ENCODE results near the gene BICD1.

The BICD1 gene

DNA sequence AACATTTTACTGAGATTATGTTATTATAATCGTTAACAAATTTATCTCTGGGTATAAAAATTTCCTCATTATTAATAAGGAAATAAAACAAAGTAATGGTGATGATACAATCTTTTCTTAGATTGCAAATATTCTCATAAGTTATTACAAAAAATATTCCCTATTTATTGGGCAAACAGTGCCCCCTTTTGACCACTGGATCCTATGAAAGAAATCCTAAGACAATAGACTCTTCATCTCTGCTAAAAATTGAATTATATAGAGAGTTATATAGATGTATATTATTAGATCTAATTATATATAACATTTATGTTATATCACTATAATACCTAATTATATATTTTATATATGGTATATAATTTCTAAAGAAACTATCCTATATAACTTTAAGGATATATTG is 198.5 kb downstream of the BICD1 start:
- no peak overlapping the region for H3K4me3 ChIP-seq (ENCODE audit: low read depth, low read length)
- DNase-seq (ENCODE audit: low read depth): peak; percentile 61
- TF ChIP-seq, protein P1, sequence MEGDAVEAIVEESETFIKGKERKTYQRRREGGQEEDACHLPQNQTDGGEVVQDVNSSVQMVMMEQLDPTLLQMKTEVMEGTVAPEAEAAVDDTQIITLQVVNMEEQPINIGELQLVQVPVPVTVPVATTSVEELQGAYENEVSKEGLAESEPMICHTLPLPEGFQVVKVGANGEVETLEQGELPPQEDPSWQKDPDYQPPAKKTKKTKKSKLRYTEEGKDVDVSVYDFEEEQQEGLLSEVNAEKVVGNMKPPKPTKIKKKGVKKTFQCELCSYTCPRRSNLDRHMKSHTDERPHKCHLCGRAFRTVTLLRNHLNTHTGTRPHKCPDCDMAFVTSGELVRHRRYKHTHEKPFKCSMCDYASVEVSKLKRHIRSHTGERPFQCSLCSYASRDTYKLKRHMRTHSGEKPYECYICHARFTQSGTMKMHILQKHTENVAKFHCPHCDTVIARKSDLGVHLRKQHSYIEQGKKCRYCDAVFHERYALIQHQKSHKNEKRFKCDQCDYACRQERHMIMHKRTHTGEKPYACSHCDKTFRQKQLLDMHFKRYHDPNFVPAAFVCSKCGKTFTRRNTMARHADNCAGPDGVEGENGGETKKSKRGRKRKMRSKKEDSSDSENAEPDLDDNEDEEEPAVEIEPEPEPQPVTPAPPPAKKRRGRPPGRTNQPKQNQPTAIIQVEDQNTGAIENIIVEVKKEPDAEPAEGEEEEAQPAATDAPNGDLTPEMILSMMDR (IDR thresholded peaks at IDR 0.05; ENCODE audit: insufficient read depth, low read depth, low read length, missing control alignments): peak; percentile 33

DNA sequence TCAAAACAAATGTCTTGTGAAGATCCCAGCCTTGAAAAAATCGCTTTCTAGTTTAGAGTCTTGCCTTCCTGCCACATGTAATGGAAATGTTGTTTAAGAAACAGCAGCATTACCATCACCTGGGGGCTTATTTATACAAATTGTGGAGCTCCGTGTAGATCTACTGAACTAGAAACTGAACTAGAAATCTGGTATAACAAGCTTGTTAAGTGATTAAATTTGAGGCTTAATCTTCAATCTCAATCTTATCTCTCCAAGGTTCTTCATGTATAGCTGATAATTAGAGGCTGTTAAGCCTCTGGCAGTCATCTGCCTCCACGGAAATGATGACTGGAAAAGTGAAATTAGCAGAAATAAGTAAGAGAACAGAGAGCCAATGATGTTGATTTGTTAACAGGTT is 200.7 kb downstream of the BICD1 start:
- DNase-seq (ENCODE audit: low read depth): no peak
- no peak overlapping the region for H3K4me3 ChIP-seq (ENCODE audit: low read depth, low read length)
- TF ChIP-seq, protein P1 (IDR thresholded peaks at IDR 0.05; ENCODE audit: insufficient read depth, low read depth, low read length, missing control alignments): no peak

DNA sequence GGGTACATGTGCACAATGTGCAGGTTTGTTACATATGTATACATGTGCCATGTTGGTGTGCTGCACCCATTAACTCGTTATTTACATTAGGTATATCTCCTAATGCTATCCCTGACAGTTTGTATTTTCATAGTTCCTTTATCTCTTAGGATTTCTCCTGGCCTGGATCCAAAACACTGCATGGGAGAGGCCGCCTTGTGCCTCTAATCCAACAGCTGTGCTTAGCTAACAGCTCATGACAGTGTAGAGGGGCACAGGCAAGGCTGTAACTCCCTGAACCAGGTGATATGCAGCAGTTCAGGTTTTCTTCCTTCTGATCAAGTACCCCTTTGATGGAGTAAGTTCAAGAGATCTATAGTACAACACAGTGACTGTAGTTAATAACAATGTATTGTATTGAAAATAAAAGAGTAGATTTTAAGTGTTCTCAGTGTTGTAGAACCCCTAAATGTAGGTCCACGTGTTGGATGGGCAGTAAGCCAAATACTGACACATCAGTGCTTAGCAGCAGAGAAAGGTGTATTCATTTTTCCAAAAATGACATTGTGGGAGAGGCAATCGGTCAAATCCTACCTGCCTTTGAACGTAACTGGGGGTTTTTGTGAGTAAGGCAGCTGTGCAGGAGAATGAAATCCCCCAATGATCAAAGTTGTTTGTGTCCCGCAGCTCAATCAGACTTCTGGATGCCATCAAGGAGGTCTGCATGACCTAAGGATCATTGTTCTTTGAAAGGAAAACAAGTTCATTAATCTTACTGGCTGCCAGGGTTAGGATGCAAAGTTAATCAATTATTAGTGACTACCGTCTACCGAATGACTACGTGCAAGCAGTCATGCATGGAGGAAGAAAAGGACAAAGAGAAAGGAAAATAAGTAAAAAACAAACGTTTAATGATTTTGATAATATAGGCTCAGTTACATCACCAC is 203.4 kb downstream of the BICD1 start:
- TF ChIP-seq, protein P1 (IDR thresholded peaks at IDR 0.05; ENCODE audit: insufficient read depth, low read depth, low read length, missing control alignments): no peak
- no peak for DNase-seq (ENCODE audit: low read depth)
- H3K4me3 ChIP-seq (ENCODE audit: low read depth, low read length): no peak overlapping the region

DNA sequence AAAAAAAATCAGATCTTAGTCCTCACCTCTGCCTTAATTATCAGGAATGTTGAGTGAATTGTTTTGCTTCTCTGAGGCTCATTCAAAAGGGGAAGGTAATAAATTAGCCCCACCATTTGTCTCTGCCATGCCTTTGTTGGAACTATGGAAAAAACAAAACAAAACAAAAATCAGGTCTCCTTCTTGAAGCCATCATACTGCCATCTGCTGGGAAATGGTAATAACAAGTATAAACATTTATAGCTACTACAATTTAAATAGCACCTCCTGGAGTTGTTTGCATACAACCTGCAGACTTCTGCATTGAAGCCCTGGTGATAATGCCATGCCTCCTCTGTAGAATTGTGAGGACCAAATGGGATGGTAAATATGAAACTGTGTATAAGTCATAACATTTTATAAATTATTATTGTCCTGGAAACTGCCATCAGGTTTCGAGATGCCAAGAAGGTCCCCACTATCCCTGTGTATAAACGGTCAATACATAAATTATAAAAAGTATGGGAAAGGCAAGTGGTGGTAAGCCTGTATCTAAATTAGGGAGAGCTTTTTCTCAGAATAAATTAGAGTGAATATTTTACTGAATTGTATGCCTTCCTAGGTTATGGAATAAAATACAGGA is 205.5 kb downstream of the BICD1 start:
- DNase-seq (ENCODE audit: low read depth): peak; percentile 74
- TF ChIP-seq, protein P1 (IDR thresholded peaks at IDR 0.05; ENCODE audit: insufficient read depth, low read depth, low read length, missing control alignments): peak; percentile 33
- H3K4me3 ChIP-seq (ENCODE audit: low read depth, low read length): no peak overlapping the region

DNA sequence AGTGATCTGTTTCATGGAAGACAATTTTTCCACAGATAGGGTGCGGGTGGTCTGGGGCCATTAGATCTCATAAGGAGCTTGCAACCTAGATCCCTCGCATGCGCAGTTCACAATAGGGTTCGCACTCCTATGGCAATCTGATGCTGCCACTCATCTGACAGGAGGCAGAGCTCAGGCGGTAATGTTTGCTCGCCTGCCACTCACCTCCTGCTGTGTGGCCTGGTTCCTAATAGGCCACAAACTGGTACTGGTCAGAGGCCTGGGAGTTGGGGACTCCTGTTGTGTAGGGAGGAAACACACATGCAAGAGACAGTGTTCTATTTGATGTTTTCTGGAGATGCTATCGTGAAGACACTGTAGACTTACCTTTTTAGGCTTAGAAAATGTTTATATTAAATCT is 215.7 kb downstream of the BICD1 start:
- no peak overlapping the region for H3K4me3 ChIP-seq (ENCODE audit: low read depth, low read length)
- TF ChIP-seq, protein P1 (IDR thresholded peaks at IDR 0.05; ENCODE audit: insufficient read depth, low read depth, low read length, missing control alignments): no peak
- no peak for DNase-seq (ENCODE audit: low read depth)

DNA sequence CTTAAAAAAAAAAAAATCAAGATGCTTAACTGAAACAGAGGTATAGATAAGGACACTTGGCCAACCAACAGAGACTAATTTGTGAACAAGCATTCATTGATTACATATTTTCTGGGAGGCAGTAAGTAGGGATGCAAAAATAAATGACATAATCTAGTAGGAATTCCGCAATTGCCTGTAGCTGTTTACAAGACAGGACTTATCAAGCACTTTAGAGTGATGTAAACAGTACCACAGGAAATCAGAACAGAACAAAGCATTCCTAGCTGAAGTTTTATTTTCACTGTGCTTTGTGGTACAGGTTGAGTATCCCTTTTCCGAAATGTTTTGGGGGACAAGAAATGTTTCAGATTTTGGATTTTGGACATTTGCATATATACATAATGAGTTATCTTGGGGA is 224.5 kb downstream of the BICD1 start:
- TF ChIP-seq, protein P1 (IDR thresholded peaks at IDR 0.05; ENCODE audit: insufficient read depth, low read depth, low read length, missing control alignments): no peak
- DNase-seq (ENCODE audit: low read depth): no peak

More for the DNA sequence above, 224.5 kb downstream of the BICD1 start:
- no peak overlapping the region for H3K4me3 ChIP-seq (ENCODE audit: low read depth, low read length)

Measured in GM12865 (cell line).